Naive thymus-derived CD4-positive, alpha-beta T cell (primary cell): ENCODE results near the gene KIF21A. TPM values are rescaled to one million over a fixed set of nuclear protein-coding genes. Genes with fewer than 3 reads are reported as not detected.
A peak's percentile ranks its signal among the peaks of the same experiment; 100 is the strongest.

Source experiments
- ATAC-seq: fragments of 150-1000 bp; cut with Tn5 transposase; 2 replicates; pipeline ENCODE4 v1.10.0; 2021; ENCODE audit warnings: mild to moderate bottlenecking, moderate library complexity
- CTCF ChIA-PET: fragments of 350-600 bp; sonication (Branson Sonifier 250); formaldehyde crosslinking; loops from one replicate; lab custom pipeline; 2021; ENCODE audit warnings: antibody characterized with exemption; lab: Charles Lee
- POLR2A ChIA-PET: fragments of 350-600 bp; sonication (Branson Sonifier 250); formaldehyde crosslinking; loops from one replicate; lab custom pipeline; 2021; ENCODE audit warnings: antibody characterized with exemption, inconsistent platforms; lab: Charles Lee
- DNase-seq, 9 donors: peaks; one replicate each; pipeline versions ENCODE4 v3.0.0 to v3.0.0-alpha.2; 2020 to 2022; ENCODE audit warnings: mixed read lengths in 1 of 9
- H3K27ac ChIP-seq: one replicate; pipeline ENCODE4 v1.7.0; 2013; ENCODE audit warnings: mild to moderate bottlenecking, low read depth, low read length, moderate library complexity
- H3K27me3 ChIP-seq, 2 donors: one replicate each; pipeline ENCODE4 v1.7.0; 2013; ENCODE audit warnings: low read length in 2 of 2, mild to moderate bottlenecking in 2 of 2, moderate library complexity in 2 of 2; ENCODE audit not compliant: control insufficient read depth in 2 of 2, insufficient read depth in 2 of 2
- H3K36me3 ChIP-seq, 3 experiments: 1 replicate in 2 of 3; 2 replicates in 1 of 3; pipeline ENCODE4 v1.7.0; 2013; ENCODE audit warnings: low read length in 3 of 3, mild to moderate bottlenecking in 3 of 3, moderate library complexity in 1 of 3; ENCODE audit not compliant: insufficient read depth in 3 of 3, control insufficient read depth in 2 of 3
- H3K4me1 ChIP-seq, 2 donors: one replicate each; pipeline ENCODE4 v1.7.0; 2013; ENCODE audit warnings: low read length in 2 of 2, mild to moderate bottlenecking in 2 of 2, moderate library complexity in 1 of 2; ENCODE audit not compliant: control insufficient read depth in 2 of 2, insufficient read depth in 2 of 2
- H3K4me3 ChIP-seq: 2 replicates; pipeline ENCODE4 v1.7.0; 2013; ENCODE audit warnings: mild to moderate bottlenecking, low read length
- H3K9me3 ChIP-seq, 3 experiments: 1 replicate in 2 of 3; 2 replicates in 1 of 3; pipeline ENCODE4 v1.7.0; 2013; ENCODE audit warnings: low read length in 3 of 3; ENCODE audit not compliant: control insufficient read depth in 2 of 3
- H3K27ac Mint-ChIP-seq, 9 donors: one replicate each; pipeline ENCODE4 v1.8.0; 2020 to 2022; ENCODE audit warnings: mixed read lengths in 9 of 9, mild to moderate bottlenecking in 8 of 9, moderate library complexity in 5 of 9, inconsistent platforms in 2 of 9
- H3K27me3 Mint-ChIP-seq, 5 donors: one replicate each; pipeline ENCODE4 v1.8.0; 2021 to 2022; ENCODE audit warnings: mixed read lengths in 5 of 5, mild to moderate bottlenecking in 1 of 5
- H3K36me3 Mint-ChIP-seq, 5 donors: one replicate each; pipeline ENCODE4 v1.8.0; 2020 to 2022; ENCODE audit warnings: mixed read lengths in 5 of 5, mild to moderate bottlenecking in 3 of 5, inconsistent platforms in 1 of 5
- H3K4me1 Mint-ChIP-seq, 7 donors: one replicate each; pipeline ENCODE4 v1.8.0; 2020 to 2022; ENCODE audit warnings: mixed read lengths in 7 of 7, mild to moderate bottlenecking in 3 of 7, inconsistent platforms in 1 of 7
- H3K4me3 Mint-ChIP-seq, 10 donors: one replicate each; pipeline ENCODE4 v1.8.0; 2020 to 2022; ENCODE audit warnings: mild to moderate bottlenecking in 10 of 10, mixed read lengths in 10 of 10, moderate library complexity in 6 of 10, inconsistent platforms in 2 of 10
- H3K9me3 Mint-ChIP-seq, 11 donors: one replicate each; pipeline ENCODE4 v1.8.0; 2020 to 2022; ENCODE audit warnings: mixed read lengths in 11 of 11, mild to moderate bottlenecking in 4 of 11, inconsistent platforms in 1 of 11, moderate library complexity in 1 of 11
- intact Hi-C, 2 donors: fragments of 100-400 bp; cut with micrococcal nuclease; formaldehyde crosslinking; loops; one replicate each; pipeline ENCODE4 v1.15.1; 2023
- polyA plus RNA-seq, 2 donors: library from polyadenylated mRNA; unstranded; fragments of 300-500 nt; fragmentation: Illumina TruSeq; gene quantifications; one replicate each; pipeline ENCODE4 v1.2.3, GENCODE V29; 2021
- total RNA-seq, 6 experiments: library from RNA in 5 of 6; stranded (reverse) in 5 of 6; gene quantifications; 1 replicate in 5 of 6; 2 replicates in 1 of 6; pipeline ENCODE4 v1.2.3 and lab custom pipeline; 2021 to 2026

The KIF21A gene
- total and polyA plus RNA-seq, 7 experiments from 2014 or later = 1.7 to 12.0 (median 6.9) TPM

GRCh38 chr12:39372204-39372925 is 70.6 kb downstream of the KIF21A start:
- Mint-ChIP-seq H3K9me3 (peaks cover 0 to 13% (median 0%) of the 10 kb centered on the region in 11 donors), H3K27ac (peak overlapping the region in 1 of 9 donors; percentile 35), H3K27me3 (no peaks in the 10 kb centered on the region), H3K4me3 (peak overlapping the region in 1 of 10 donors; percentile 21), H3K36me3 (peaks cover 0 to 15% (median 0%) of the 10 kb centered on the region in 5 donors), H3K4me1 (peaks cover 0 to 15% (median 8%) of the 10 kb centered on the region in 7 donors)
- Histone ChIP-seq H3K4me1 (peaks cover 3 to 22% of the 10 kb centered on the region in 2 donors), H3K27me3 (no peaks in the 10 kb centered on the region), H3K27ac (no peak overlapping the region), H3K4me3 (no peak overlapping the region), H3K36me3 (no peaks in the 10 kb centered on the region), H3K9me3 (no peaks in the 10 kb centered on the region)
- no peak for DNase-seq
- no peak for ATAC-seq
- ChIA-PET CTCF (no interaction called here), POLR2A (no interaction called here)
- intact Hi-C loops = loop anchor here in 1 of 2 donors (5.0 kb wide), 1 partner anchor 70 kb away; the partner anchor contains the start of gene KIF21A

DNA sequence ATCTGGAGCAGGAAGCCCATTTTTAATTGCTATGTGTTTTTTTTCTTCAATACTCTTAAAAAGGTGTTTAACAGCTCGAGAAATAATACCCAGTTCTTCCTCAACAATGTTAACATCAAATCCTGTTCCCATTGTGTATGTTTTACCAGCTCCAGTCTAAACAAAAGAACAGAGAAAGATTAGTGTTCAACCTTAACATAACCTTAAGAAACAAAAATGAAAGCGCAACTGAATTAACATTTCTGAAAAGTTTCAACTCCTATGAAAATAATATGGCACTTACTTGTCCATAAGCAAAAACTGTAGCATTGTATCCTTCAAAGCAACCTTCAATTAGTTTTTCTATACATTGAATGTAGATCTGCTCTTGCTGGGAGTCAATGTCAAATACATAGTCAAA is 73.2 kb downstream of the KIF21A start:
- Mint-ChIP-seq H3K27me3 (no peaks in the 10 kb centered on the region), H3K36me3 (peaks cover 0 to 19% (median 14%) of the 10 kb centered on the region in 5 donors), H3K27ac (no peak overlapping the region), H3K9me3 (peaks cover 0 to 13% (median 0%) of the 10 kb centered on the region in 11 donors), H3K4me3 (no peak overlapping the region), H3K4me1 (peaks cover 0 to 15% (median 8%) of the 10 kb centered on the region in 7 donors)
- Histone ChIP-seq H3K27ac (no peak overlapping the region), H3K9me3 (no peaks in the 10 kb centered on the region), H3K36me3 (no peaks in the 10 kb centered on the region), H3K4me1 (peaks cover 3 to 22% of the 10 kb centered on the region in 2 donors), H3K27me3 (no peaks in the 10 kb centered on the region), H3K4me3 (no peak overlapping the region)
- no peak for DNase-seq
- ATAC-seq = no peak
- ChIA-PET POLR2A (no interaction called here), CTCF (no interaction called here)
- intact Hi-C loops = loop anchor here in 1 of 2 donors (5.0 kb wide), 1 partner anchor 73 kb away; the partner anchor contains the start of gene KIF21A

GRCh38 chr12:39368891-39369290 is 74.0 kb downstream of the KIF21A start:
- Histone ChIP-seq H3K9me3 (no peaks in the 10 kb centered on the region), H3K27ac (no peak overlapping the region), H3K36me3 (no peaks in the 10 kb centered on the region), H3K4me3 (no peak overlapping the region), H3K27me3 (no peaks in the 10 kb centered on the region), H3K4me1 (peaks cover 3 to 22% of the 10 kb centered on the region in 2 donors)
- intact Hi-C loops = no loop called here
- DNase-seq (no peak), ATAC-seq (no peak)
- ChIA-PET POLR2A (no interaction called here), CTCF (no interaction called here)
- Mint-ChIP-seq H3K27ac (no peak overlapping the region), H3K27me3 (no peaks in the 10 kb centered on the region), H3K9me3 (peaks cover 0 to 13% (median 0%) of the 10 kb centered on the region in 11 donors), H3K4me3 (no peak overlapping the region), H3K4me1 (peaks cover 0 to 15% (median 8%) of the 10 kb centered on the region in 7 donors), H3K36me3 (peaks cover 0 to 23% (median 17%) of the 10 kb centered on the region in 5 donors)

DNA sequence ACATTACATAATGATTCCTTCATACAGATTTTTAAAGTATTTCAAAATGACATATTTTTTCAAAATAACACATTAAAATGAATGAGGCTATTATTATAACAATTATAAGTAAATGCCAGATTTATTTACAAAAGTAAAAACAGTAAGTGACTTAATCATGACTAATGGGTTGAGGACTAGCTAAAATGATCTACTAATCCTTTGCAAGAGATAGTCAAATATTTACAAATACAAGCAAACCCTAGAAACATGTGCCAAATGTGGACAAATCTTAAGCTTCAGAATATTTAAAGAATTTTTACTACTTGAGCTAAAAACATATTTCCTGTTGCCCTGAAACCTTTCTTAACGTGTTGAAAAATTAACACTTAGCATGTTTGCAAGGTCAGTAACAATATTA is 74.8 kb downstream of the KIF21A start:
- H3K4me1 Mint-ChIP-seq = peaks cover 0 to 13% (median 5%) of the 10 kb centered on the region in 7 donors
- H3K27me3 Mint-ChIP-seq = no peaks in the 10 kb centered on the region
- Histone ChIP-seq H3K27me3 (no peaks in the 10 kb centered on the region), H3K4me3 (no peak overlapping the region), H3K27ac (no peak overlapping the region), H3K9me3 (no peaks in the 10 kb centered on the region), H3K4me1 (peaks cover 3 to 16% of the 10 kb centered on the region in 2 donors), H3K36me3 (no peaks in the 10 kb centered on the region)
- ChIA-PET CTCF (interaction anchor here (0.6 kb wide), 1 partner anchor 348 kb away, joined by 3 read pairs; no protein-coding TSS in a partner anchor), POLR2A (no interaction called here)
- ATAC-seq = no peak
- H3K36me3 Mint-ChIP-seq = peaks cover 0 to 23% (median 17%) of the 10 kb centered on the region in 5 donors
- H3K4me3 Mint-ChIP-seq = no peak overlapping the region
- no peak for DNase-seq
- peaks cover 0 to 13% (median 0%) of the 10 kb centered on the region in 11 donors for H3K9me3 Mint-ChIP-seq
- H3K27ac Mint-ChIP-seq = no peak overlapping the region
- intact Hi-C loops = no loop called here

DNA sequence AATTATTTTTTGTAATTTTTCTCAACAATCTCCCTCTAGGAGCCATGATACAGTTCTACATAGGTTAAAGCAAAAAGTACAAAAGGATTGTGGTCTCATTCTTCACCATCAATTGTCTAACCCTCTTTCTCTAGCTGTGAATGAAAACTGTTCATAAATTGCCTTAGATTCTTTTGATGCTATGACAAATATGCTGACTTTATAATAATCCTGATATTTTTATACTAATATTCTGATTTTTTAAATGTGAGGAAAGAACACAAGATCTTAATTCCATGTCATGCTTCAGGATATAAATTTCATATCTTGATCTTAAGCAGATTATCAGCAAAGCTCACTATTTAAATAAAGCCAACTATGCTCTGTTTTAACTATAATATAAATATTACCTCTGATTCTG is 75.4 kb downstream of the KIF21A start:
- Mint-ChIP-seq H3K36me3 (peaks cover 0 to 23% (median 15%) of the 10 kb centered on the region in 5 donors), H3K27me3 (no peaks in the 10 kb centered on the region), H3K27ac (no peak overlapping the region), H3K4me1 (peaks cover 0 to 8% (median 0%) of the 10 kb centered on the region in 7 donors), H3K4me3 (no peak overlapping the region), H3K9me3 (peaks cover 0 to 9% (median 0%) of the 10 kb centered on the region in 11 donors)
- no peak for ATAC-seq
- ChIA-PET CTCF (no interaction called here), POLR2A (no interaction called here)
- no peak overlapping the region for H3K4me3 ChIP-seq
- H3K9me3 ChIP-seq = no peaks in the 10 kb centered on the region
- intact Hi-C loops = no loop called here
- DNase-seq = no peak
- no peaks in the 10 kb centered on the region for H3K36me3 ChIP-seq
- peaks cover 0 to 10% of the 10 kb centered on the region in 2 donors for H3K4me1 ChIP-seq
- H3K27me3 ChIP-seq = no peaks in the 10 kb centered on the region
- no peak overlapping the region for H3K27ac ChIP-seq

GRCh38 chr12:39365364-39366001 is 77.4 kb downstream of the KIF21A start:
- Histone ChIP-seq H3K27me3 (no peaks in the 10 kb centered on the region), H3K4me1 (no peaks in the 10 kb centered on the region), H3K4me3 (no peak overlapping the region), H3K36me3 (no peaks in the 10 kb centered on the region), H3K9me3 (no peaks in the 10 kb centered on the region), H3K27ac (no peak overlapping the region)
- H3K27me3 Mint-ChIP-seq = no peaks in the 10 kb centered on the region
- H3K4me3 Mint-ChIP-seq = no peak overlapping the region
- H3K36me3 Mint-ChIP-seq = peaks cover 0 to 35% (median 17%) of the 10 kb centered on the region in 5 donors
- intact Hi-C loops = loop anchor here in 1 of 2 donors (1.0 kb wide), 1 partner anchor 327 kb away; no protein-coding TSS in a partner anchor
- CTCF ChIA-PET = interaction anchor here (0.6 kb wide), 1 partner anchor 395 kb away, joined by 4 read pairs; no protein-coding TSS in a partner anchor
- ATAC-seq (no peak), DNase-seq (peak in 1 of 9 donors; percentile 2)
- POLR2A ChIA-PET = interaction anchor here (0.7 kb wide), 1 partner anchor 23 kb away, joined by 3 read pairs; no protein-coding TSS in a partner anchor
- H3K9me3 Mint-ChIP-seq = peaks cover 0 to 5% (median 0%) of the 10 kb centered on the region in 11 donors
- H3K4me1 Mint-ChIP-seq = peaks cover 0 to 5% (median 0%) of the 10 kb centered on the region in 7 donors
- no peak overlapping the region for H3K27ac Mint-ChIP-seq
